ENCODE data around the gene CPM. TPM values are rescaled to one million over a fixed set of nuclear protein-coding genes. Genes with fewer than 3 reads are reported as not detected.

Gene CPM
- polyA plus RNA-seq, 2 of the 4 experiments (the other 2 are of a cell fraction): 3.7 to 6.8 TPM

GRCh38 chr12:68911197-68911718 lies 21.7 kb downstream of the CPM start (continued):
- TF ChIP-seq TP53 (CRISPR knock-in tag; IDR thresholded peaks at IDR 0.05) (no peak), SMC3 (IDR thresholded peaks at IDR 0.05) (no peak), CBX8 (IDR thresholded peaks at IDR 0.05) (no peak), NR3C1 (IDR thresholded peaks at IDR 0.05) (no peak)

DNA sequence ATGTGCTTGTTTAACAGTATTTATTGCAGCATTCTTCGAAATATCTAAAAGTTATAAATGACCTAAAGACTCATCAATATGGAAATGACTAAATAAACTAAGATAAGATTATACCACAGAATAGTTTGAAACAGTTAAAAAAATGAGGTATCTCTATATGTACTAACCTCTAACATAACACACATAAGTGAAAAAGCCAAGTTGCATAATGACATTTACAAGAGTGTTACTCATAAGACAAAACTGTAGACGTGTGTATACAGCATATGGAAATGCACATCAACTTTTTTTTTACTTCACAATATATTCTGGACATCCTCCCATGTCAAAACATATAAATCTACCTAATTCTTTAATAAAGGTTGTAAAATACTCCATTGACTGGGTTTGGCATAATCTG lies 22.8 kb downstream of the CPM start:
- ChIA-PET POLR2A (interaction anchor here (1.5 kb wide), 1 partner anchor 22 kb away, joined by 3 read pairs; no protein-coding TSS in a partner anchor), CTCF (no interaction called here)
- Histone ChIP-seq H3K4me2 (no peak overlapping the region), H3K4me3 (no peak overlapping the region), H3K4me1 (no peaks in the 10 kb centered on the region), H3K27ac (no peak overlapping the region), H3K9me3 (no peaks in the 10 kb centered on the region)
- WGBS (ENCODE audit: missing lambda C conversion rate): 57% methylated on average over 2 of the region's 2 CpGs
- TF ChIP-seq SREBF2 (IDR thresholded peaks at IDR 0.05) (no peak), NR3C1 (IDR thresholded peaks at IDR 0.05) (no peak), KDM5A (IDR thresholded peaks at IDR 0.05) (no peak), REST (IDR thresholded peaks at IDR 0.05) (no peak), HOXA7 (CRISPR knock-in tag; IDR thresholded peaks at IDR 0.05) (no peak), PHF8 (IDR thresholded peaks at IDR 0.05; ENCODE audit: borderline replicate concordance, low read depth) (no peak), JUNB (IDR thresholded peaks at IDR 0.05) (no peak), RFX5 (IDR thresholded peaks at IDR 0.05) (no peak), FOSB (CRISPR knock-in tag; IDR thresholded peaks at IDR 0.05) (no peak), GATA3 (IDR thresholded peaks at IDR 0.05; ENCODE audit: borderline replicate concordance) (no peak), NPAS2 (CRISPR knock-in tag; IDR thresholded peaks at IDR 0.05; ENCODE audit: borderline replicate concordance) (no peak), JUN (IDR thresholded peaks at IDR 0.05) (no peak), USF2 (IDR thresholded peaks at IDR 0.05) (no peak)
- TF ChIP-seq, protein P1, sequence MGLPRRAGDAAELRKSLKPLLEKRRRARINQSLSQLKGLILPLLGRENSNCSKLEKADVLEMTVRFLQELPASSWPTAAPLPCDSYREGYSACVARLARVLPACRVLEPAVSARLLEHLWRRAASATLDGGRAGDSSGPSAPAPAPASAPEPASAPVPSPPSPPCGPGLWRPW (IDR thresholded peaks at IDR 0.05): no peak
- DNase-seq (ENCODE audit: low read depth in 1 of 2, low spot score in 1 of 2) (no peak), FAIRE-seq (peak; percentile 56), ATAC-seq (no peak)

DNA sequence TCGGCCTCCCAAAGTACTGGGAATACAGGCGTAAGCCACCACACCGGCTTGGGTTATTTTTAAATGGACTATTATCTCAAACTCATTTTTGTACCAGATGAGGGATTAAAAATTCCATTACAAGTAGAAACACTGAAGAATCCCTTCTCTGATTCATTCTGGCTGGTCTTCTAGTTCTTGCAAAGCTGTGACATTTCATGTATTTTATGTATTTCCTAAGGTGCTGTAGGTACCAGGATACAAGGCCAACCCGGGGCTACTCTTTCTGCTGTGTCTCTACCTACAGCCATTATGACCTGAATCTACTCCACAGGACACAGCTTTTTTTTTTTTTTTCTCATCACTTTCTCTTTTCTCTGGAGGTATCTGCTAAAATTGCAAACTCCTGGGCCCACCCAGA lies 24.9 kb downstream of the CPM start:
- CTCF ChIA-PET: interaction anchor here (0.7 kb wide), 1 partner anchor 62 kb away, joined by 3 read pairs; no protein-coding TSS in a partner anchor
- H3K4me2 ChIP-seq: no peak overlapping the region
- no peak for TF ChIP-seq ZNF302 (CRISPR knock-in tag; IDR thresholded peaks at IDR 0.05)
- TF ChIP-seq NR3C1 (IDR thresholded peaks at IDR 0.05): no peak
- H3K4me1 ChIP-seq: no peaks in the 10 kb centered on the region
- 80% methylated on average over 4 of the region's 4 CpGs for WGBS (ENCODE audit: missing lambda C conversion rate)
- DNase-seq (ENCODE audit: low read depth in 1 of 2, low spot score in 1 of 2): no peak
- H3K4me3 ChIP-seq: no peak overlapping the region
- no peak for ATAC-seq
- POLR2A ChIA-PET: no interaction called here
- H3K27ac ChIP-seq: no peak overlapping the region
- FAIRE-seq: no peak
- H3K9me3 ChIP-seq: no peaks in the 10 kb centered on the region

DNA sequence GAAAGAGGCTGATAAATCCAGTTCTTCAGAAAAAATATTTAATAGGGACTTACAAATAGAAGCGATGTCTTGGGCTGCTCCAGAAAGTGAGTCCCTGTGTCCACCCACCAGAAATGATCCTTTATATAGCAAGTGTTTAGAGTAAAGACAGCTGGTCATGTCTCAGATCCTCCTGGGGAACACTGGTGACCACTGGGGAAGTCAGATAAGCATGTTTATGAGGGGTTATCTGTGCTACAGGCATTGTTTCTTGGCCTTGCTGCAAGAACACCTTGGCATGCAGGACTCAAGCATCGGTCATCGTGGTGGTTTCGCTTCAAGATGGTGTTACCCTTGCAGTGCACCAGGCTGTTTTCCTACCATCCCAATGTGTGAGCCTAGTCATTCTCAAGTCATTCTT lies 27.2 kb downstream of the CPM start:
- Histone ChIP-seq H3K4me3 (no peak overlapping the region), H3K4me1 (no peaks in the 10 kb centered on the region), H3K9me3 (no peaks in the 10 kb centered on the region), H3K27ac (no peak overlapping the region), H3K4me2 (no peak overlapping the region)
- 91% methylated on average over 4 of the region's 4 CpGs for WGBS (ENCODE audit: missing lambda C conversion rate)
- ATAC-seq (no peak), FAIRE-seq (no peak), DNase-seq (ENCODE audit: low read depth in 1 of 2, low spot score in 1 of 2) (no peak)
- ChIA-PET CTCF (interaction anchor here (0.5 kb wide), 1 partner anchor 339 kb away, joined by 3 read pairs; no protein-coding TSS in a partner anchor), POLR2A (no interaction called here)
- no peak for TF ChIP-seq TFCP2L1 (CRISPR knock-in tag; IDR thresholded peaks at IDR 0.05)
- no peak for TF ChIP-seq KDM1A (IDR thresholded peaks at IDR 0.05; ENCODE audit: low read depth)
- TF ChIP-seq NFE2L2 (conservative IDR thresholded peaks at IDR 0.05; ENCODE audit: low read length): no peak
- no peak for TF ChIP-seq PBX3 (IDR thresholded peaks at IDR 0.05)
- TF ChIP-seq EP300 (IDR thresholded peaks at IDR 0.05): no peak
- TF ChIP-seq FOSB (CRISPR knock-in tag; IDR thresholded peaks at IDR 0.05): no peak
- TF ChIP-seq GATA3 (IDR thresholded peaks at IDR 0.05; ENCODE audit: borderline replicate concordance): no peak
- no peak for TF ChIP-seq RFX5 (IDR thresholded peaks at IDR 0.05)
- TF ChIP-seq ZFP36 (IDR thresholded peaks at IDR 0.05; ENCODE audit: borderline replicate concordance, partially characterized antibody): no peak
- no peak for TF ChIP-seq MAFK (IDR thresholded peaks at IDR 0.05; ENCODE audit: partially characterized antibody)
- TF ChIP-seq, protein P1 (IDR thresholded peaks at IDR 0.05): no peak
- no peak for TF ChIP-seq EHF (CRISPR knock-in tag; IDR thresholded peaks at IDR 0.05)
- TF ChIP-seq MAX (IDR thresholded peaks at IDR 0.05): no peak
- TF ChIP-seq NR3C1 (IDR thresholded peaks at IDR 0.05): no peak
- no peak for TF ChIP-seq KDM5A (IDR thresholded peaks at IDR 0.05)
- no peak for TF ChIP-seq PHF8 (IDR thresholded peaks at IDR 0.05; ENCODE audit: borderline replicate concordance, low read depth)
- no peak for TF ChIP-seq ZSCAN20 (CRISPR knock-in tag; IDR thresholded peaks at IDR 0.05)

Measured in A549 (cell line).